Measurements from ENCODE around the gene LDHAL6B. TPM values are rescaled to one million over a fixed set of nuclear protein-coding genes. Genes with fewer than 3 reads are reported as not detected.
"Not testable (repeated sequence)": the region's sequence is repeated elsewhere in the genome, so short reads cannot be mapped to it uniquely, and the experiment has no call there.

LDHAL6B gene
- total RNA-seq: not detected
- long read RNA-seq: 0 reads

DNA sequence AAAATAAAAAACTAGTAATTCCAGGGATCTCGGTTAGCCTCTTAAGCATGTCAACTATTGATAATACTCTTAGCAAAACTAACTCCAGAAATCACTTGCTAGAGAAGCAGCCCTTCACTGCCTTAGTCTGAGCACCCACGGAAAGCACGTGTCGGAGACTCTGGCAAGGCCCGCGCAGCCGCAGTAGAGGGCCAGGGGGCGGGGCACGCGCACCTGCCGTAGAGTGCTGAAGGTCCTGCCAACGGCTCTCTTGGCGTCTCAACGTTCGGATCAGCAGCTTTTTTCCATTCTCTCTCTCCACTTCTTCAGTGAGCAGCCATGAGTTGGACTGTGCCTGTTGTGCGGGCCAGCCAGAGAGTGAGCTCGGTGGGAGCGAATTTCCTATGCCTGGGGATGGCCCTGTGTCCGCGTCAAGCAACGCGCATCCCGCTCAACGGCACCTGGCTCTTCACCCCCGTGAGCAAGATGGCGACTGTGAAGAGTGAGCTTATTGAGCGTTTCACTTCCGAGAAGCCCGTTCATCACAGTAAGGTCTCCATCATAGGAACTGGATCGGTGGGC is at the start of gene LDHAL6B:
Gene LDHAL6B, plus strand, starts transcription at position 221 of the 561 bp plus-strand sequence. Its CDS starts 98 bp downstream, at position 319.
- DNase-seq (no peak), ATAC-seq (no peak)
- intact Hi-C loops (cut with DNase I, micrococcal nuclease): no loop called here

DNA sequence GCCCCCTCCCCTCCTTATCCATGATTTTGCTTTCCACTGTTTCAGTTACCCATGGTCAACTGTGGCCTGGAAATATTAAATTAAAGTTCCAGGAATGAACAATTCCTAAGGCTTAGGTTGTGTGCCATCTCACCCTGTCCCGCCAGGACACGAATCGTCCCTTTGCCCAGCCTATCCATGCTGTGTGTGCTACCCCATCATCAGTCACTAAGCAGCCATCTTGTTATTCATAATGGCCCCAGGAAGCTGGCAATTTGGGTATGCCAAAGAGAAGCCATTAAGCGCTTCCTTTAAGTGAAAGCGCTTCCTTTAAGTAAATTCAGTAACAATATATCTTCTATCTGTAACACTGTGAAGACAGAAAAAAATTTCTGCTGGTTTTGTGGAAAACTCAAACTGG is 49.2 kb upstream of the LDHAL6B start:
- intact Hi-C loops (cut with DNase I, micrococcal nuclease): no loop called here
- DNase-seq (no peak), ATAC-seq (no peak)

DNA sequence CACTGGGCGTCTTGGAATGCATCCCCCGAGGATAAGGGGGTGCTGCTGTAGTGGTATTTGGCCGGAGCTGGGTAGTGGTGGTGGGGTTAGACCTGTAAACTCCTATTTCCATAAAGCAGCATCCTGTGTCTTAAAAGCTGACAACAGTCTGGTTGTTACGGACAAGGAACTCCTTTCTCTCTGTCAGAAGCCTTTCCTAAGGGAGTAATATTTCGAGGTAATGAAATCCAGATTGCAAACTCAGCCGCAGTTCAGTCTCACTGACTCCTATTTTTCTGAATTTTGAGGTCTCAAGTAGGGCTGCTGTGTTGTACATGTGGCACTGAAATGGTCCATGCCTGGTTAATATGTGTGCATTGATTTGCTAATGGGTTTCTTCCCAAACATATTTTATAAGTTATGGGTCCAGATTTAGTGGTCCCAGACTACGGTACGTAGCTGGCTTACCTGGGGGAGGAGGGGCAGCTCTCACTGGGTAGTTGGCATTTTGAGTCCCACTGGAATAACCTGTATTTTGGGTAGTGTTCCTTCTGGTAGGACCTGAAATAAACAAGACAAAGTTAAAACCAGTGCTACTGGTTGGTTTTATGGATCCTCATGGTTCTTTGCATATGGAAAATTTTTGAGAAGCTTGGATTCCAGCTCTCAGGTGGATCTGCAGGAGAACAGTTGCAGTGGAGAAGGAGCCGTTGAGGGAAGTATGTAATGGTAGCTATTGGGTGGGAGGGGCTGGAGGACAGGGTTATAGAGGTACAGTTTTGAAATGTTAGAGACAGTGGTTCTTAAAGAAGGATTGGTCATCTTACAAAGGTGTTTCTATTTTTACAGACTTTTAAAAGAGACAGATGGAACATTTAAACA is 48.6 kb upstream of the LDHAL6B start:
- no peak for DNase-seq
- no peak for ATAC-seq
- intact Hi-C loops (cut with DNase I, micrococcal nuclease): no loop called here

DNA sequence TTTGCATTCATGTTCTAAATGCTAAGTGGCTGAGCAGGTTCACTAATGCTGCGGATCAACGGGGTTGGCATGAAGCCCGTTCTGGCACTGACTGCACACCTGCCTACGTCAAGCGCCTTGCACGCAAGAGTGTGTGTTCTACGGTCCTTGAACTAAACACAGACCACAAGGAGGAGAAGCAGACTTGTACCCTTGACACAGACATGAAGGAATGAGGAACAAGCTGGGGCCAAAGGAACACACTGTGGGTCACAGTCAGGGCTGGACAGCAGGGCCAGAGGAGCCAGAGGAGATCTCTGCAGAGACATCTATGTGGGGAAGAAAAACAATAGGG is 48.0 kb upstream of the LDHAL6B start:
- ATAC-seq (no peak), DNase-seq (no peak)
- intact Hi-C loops (cut with DNase I, micrococcal nuclease): no loop called here

DNA sequence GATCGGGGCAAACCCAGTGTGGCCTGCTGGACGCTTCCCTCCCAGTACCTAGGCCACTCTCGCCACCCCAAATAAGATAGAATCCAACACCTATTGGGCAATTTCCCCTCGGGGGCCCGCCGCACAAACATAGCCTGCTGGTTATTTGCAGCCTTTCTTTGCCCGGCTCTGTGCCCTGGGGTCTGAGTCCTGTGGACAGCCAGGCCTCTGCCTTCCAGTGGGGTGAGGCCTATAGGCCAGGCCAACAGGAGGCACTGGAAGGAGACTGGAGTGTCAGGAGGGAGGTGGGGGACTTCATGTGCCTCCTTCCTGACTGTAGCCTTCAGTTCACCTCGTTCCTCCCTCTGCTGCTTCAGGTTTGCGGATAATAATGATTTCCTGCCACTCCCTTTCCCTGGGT is 47.4 kb upstream of the LDHAL6B start:
- intact Hi-C loops (cut with DNase I, micrococcal nuclease): no loop called here

DNA sequence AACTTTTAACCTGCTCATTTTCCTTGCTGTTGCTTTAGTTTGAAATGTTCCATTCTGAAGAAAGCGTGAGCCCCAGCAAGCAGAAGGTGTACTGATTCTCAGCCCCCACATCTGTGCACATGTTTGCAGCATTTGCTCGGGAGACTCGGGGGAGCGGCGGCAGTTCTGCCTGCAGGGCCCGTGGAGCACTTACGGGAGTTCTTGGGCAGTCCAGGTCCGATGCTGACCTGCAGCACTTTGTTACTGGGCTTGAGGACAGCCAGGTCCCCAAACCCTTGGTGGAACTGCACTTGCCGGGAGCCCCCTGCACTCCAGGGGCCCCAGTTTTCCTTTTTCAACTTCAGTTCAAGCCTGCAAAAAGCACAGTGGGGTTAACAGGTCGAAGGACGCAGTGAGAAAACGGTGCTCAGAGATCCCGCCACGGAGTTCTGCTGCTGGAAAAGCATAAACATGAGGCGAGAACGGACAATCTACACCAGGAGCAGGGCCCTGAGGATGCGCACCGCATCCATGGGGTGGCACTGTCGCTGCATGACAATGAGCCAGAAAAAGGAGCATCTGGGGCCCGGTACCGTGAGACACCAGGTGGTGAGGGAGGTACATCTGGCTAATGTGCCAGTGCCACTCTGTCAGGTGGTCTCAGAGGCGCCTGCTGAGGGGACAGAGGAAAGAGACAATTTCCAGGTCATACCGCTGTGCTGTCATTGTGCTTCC is 45.6 kb upstream of the LDHAL6B start:
- intact Hi-C loops (cut with DNase I, micrococcal nuclease): no loop called here
- peak; percentile 46 for ATAC-seq
- DNase-seq: no peak

More for the DNA sequence above, 47.4 kb upstream of the LDHAL6B start:
- DNase-seq (no peak), ATAC-seq (no peak)

DNA sequence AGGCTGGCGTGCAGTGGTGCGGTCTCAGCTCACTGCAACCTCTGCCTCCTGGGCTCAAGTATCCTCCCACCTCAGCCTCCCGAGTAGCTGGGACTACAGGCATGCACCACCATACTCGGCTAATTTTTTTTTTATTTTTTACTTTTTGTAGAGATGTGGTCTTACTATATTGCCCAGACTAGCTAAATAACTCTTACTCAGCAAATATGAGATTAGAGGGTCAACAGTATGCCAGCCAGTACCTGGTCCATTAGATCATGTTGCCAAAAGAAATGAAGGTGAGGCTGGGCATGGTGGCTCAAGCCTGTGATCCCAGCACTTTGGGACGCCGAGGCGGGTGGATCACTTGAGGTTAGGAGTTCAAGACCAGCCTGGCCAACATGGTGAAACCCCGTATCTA is 44.6 kb upstream of the LDHAL6B start:
- intact Hi-C loops (cut with DNase I, micrococcal nuclease); DNase-seq: not testable (repeated sequence)

DNA sequence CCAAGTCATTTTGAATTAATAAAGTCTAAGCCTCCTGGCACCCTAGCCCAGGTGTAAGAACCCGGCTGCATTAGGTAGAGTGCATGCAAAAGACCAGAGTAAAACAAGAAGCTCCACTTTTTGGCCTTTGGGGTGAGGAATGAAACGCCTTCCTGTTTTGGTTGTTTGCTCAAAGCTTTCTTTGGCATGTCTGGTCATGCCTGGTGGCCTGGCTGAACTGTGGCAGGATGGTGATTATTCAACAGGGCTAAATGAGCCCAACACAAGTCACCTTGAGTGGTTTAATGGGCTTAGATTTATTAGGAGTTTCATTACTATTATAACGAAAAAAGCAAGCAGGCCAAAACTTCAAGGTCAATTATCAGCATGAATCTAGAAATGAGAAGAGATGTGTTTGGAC is 40.9 kb upstream of the LDHAL6B start:
- ATAC-seq (no peak), DNase-seq (no peak)
- intact Hi-C loops (cut with DNase I, micrococcal nuclease): no loop called here

More for the DNA sequence above, 44.6 kb upstream of the LDHAL6B start:
- not testable (repeated sequence) for ATAC-seq

DNA sequence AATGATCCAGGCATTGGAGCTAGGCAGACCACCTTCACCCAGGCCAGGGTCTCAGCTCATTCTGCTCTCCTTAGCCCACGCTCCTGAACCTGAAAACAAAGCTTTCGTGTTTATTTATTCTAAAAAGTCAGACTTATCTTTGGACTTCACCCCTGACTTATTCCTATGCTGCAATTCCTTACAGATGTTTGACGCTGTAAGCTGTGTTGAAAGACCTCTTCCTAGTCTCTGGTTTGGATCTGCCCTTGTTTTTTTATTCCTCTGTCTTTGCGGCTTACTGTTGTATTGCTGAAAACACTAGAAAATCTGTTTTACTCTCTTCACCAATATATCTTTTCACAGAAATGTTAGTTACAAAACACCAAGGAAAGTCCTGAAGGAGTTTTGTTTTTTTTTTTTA is 40.5 kb upstream of the LDHAL6B start:
- intact Hi-C loops (cut with DNase I, micrococcal nuclease): no loop called here
- ATAC-seq (no peak), DNase-seq (no peak)

DNA sequence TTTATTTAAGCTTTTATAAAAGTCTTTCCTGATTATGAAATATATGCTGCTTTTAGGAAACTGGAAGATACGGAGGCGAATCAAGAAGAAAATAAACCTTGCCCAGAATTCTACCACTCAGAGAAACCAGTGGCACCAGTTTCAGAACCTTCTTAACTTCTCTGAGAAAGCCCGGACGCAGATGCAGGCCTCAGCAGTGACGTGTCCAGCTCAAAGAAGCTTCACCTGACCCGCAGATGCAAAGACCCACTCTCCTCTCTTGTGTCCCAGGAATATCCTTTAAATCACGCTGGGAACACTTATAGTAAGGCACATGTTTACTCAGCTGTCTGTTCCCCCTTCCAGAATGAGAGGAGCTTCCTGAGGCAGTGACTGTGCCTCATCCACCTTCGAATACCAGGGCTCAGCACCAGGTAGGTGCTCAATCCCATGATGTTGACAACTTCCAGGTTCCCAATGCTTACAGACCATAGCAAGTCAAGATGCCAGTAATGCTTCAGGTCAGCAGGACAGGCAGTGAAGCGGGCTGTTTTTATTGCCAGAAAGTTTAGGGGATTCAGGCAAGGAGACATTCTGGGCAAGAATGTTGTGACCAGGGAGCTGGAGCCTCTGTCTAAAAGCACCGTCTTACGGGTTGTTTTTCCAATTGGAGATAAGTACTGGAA is 39.9 kb upstream of the LDHAL6B start:
- intact Hi-C loops (cut with DNase I, micrococcal nuclease): no loop called here
- DNase-seq (no peak), ATAC-seq (no peak)

DNA sequence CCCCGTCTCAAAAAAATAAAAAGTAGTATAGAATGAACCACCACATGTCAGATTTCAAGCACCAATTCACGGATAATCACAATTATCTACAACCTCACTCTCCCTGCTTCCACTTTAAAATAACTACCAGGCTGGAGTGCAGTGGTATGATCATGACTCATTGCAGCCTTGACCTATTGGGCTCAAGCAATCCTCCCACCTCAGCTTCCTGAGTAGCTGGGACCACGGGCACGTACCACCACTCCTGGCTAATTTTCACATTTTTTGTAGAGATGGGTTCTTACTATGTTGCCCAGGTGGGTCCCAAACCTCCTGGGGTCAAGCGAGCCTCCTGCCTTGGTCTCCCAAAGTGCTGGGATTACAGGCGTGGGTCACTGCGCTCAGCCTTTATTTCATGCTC is 38.1 kb upstream of the LDHAL6B start:
- intact Hi-C loops (cut with DNase I, micrococcal nuclease): no loop called here
- no peak for DNase-seq
- no peak for ATAC-seq

DNA sequence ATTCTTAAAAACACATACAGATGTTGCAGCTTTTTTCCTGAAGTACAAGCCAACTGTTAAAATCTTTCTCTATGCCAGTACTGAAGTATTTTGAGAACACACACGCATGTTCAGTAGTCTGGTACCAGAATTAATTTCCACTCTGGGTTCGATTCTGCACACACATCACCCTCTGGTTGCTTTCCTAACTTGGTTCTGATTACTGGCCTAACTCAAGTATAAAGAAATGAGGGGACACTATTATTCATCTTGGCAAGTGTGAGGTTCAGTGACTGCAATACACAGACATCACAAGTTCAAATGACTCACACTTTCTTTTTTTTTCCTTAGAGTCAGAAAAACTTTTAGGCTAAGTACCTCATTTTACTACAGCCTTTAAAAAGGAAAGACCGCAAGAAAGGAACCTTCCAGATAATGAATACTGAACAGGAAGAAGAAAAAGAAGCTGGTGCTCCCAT is 37.4 kb upstream of the LDHAL6B start:
- ATAC-seq: no peak
- intact Hi-C loops (cut with DNase I, micrococcal nuclease): no loop called here
- no peak for DNase-seq

DNA sequence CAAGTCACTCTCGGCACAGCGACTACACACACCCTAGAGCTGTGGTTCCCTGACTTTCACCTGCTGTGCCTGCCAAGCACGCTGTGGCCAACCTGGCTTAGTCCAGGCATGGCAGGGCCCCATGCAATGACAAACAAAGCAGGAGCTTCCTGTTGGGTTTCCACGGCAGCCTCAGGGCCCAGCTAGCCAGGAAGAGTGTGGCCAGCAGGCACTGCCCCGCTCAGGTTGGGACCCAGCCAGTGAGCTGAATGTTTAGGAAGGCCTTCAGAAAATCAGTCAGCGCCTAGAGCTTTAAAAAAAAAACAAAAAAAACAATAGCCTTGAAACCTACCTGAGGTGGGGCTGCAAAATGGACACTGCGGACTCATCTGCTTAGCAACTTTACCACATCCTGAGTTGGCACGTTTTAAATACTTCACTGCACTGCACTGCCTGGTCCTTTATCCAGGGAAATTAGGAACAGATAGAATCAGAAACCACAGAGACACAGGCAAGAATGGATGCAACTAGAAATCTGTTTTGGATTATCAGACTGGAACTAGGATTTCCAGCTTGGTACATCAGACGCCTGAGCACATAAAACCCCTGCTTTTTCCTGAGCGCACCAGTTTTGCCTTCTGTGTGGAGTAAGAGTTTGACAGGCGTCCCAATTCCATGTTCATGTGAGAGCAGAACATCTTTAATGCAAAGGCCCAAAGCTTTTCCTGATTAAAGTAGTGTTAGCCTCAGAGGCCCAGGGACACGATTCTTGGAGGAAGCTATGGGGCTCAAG is 36.2 kb upstream of the LDHAL6B start:
- ATAC-seq (peak; percentile 43), DNase-seq (peak in 1 of 2 donors; percentile 24)
- intact Hi-C loops (cut with DNase I, micrococcal nuclease): loop anchor here in 1 of 2 donors (10.0 kb wide), 1 partner anchor 324 kb away; no protein-coding TSS in a partner anchor

DNA sequence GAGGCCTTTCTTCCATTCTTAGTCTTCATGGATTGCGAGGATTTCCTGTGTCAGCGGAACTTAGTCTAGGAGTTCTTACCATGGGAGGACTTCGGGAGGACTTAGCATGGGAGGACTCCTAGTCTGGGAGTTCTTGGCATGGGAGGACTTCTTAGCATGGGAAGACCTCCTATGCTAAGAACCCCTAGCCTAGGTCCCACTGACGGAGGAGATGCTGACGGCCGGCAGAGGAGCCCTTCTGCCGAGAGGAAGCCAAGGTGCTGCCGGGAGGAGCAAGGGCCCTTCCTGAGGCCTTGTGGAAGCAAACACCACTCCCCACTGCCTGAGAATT is 35.6 kb upstream of the LDHAL6B start:
- no peak for DNase-seq
- no peak for ATAC-seq
- intact Hi-C loops (cut with DNase I, micrococcal nuclease): loop anchor here in 1 of 2 donors (10.0 kb wide), 1 partner anchor 324 kb away; no protein-coding TSS in a partner anchor

DNA sequence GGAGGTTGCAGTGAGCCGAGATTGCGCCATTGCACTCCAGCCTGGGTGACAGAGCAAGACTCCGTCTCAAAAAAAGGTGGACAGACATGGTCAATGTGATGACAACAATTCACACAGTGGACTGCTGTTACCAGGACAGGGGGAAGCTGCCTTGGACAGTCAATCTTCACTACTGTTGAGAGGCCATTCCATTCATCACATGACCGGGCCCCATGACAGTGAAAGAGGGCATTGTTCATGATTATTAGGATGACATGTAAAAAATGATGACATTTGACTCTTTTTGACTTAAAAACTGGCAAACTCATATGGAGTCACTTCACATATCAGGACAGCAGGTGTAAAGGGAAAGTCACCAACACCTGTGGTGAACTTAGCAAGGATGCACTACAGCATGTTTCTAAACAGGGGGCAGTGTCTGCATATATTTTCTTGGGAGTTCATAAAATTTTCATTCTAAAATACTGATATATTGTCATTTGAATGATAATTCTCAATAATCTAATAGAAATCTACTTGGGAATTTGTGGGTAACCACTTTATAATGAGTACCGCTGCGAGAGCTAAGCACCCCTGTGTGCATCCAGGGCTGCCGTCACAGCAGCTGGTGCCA is 34.2 kb upstream of the LDHAL6B start:
- DNase-seq: no peak
- intact Hi-C loops (cut with DNase I, micrococcal nuclease): loop anchor here in 1 of 2 donors (10.0 kb wide), 1 partner anchor 322 kb away; no protein-coding TSS in a partner anchor
- no peak for ATAC-seq

DNA sequence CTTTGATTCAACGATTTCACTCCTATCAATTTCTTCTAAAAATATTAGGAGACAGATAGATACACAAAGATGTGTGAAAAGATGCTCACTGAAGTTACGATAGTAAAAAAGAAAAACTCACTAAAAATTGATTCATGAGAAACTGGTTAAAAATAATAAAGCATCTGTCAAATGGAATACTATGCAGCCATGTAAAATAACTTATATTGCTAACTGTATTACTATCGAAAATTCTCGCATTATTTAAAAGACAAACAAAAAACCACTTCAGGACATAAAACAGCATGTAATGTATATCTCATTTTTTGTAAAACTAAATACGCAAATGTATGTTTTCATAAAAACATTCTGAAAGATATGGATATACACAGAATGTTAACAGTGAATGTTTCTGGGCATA is 33.4 kb upstream of the LDHAL6B start:
- DNase-seq (no peak), ATAC-seq (no peak)
- intact Hi-C loops (cut with DNase I, micrococcal nuclease): loop anchor here in 1 of 2 donors (10.0 kb wide), 1 partner anchor 322 kb away; no protein-coding TSS in a partner anchor

DNA sequence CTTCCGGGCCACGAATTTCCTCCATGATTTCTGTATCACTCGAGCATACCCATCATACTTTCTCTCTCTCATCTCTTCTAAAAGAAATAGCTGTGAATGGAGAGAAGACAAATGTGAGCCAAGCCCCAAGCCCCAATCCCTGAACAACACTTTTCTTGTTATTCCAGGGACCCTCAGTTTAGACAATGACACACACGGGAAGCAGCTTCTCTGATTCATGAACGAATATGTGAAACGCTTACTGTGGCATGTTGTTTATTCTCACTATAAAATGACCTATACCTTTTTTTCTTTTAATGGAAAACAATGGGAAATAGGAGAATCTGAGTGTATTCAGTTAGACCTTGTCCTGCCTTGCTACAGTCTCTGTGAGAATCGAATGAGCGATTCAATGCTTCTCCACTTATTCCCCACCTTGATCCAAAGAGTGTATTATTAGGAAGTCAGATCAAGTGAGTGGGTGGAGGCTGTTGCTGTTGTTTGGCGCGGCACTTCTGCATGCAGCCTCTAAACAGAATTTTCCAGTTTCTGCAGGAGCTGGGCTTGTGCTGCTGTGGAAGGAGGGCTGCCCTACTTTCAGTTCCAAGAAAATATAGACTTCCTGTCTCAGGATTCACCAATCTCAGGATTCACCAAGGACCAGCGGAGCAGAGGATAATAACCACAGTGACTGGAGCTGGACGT is 32.4 kb upstream of the LDHAL6B start:
- ATAC-seq: no peak
- DNase-seq: no peak
- intact Hi-C loops (cut with DNase I, micrococcal nuclease): loop anchor here in 1 of 2 donors (10.0 kb wide), 1 partner anchor 321 kb away; no protein-coding TSS in a partner anchor
